Mesodermal cell (in vitro differentiated cells): ENCODE data around the gene SEBOX.
"Not testable (repeated sequence)": the region's sequence is repeated elsewhere in the genome, so short reads cannot be mapped to it uniquely, and the experiment has no call there.

Experiments
- H3K27ac ChIP-seq: 2 replicates; pipeline ENCODE4 v1.7.0; 2013; ENCODE audit warnings: mild to moderate bottlenecking, low read depth, low read length, moderate library complexity; ENCODE audit not compliant: severe bottlenecking
- H3K36me3 ChIP-seq: 2 replicates; pipeline ENCODE4 v1.7.1; 2013; ENCODE audit warnings: mild to moderate bottlenecking, low read length, moderate library complexity; ENCODE audit not compliant: control insufficient read depth, insufficient read depth
- H3K4me1 ChIP-seq: one replicate; pipeline ENCODE4 v1.7.1; 2013; ENCODE audit warnings: mild to moderate bottlenecking, low read length; ENCODE audit not compliant: insufficient read depth, control insufficient read depth, poor library complexity, severe bottlenecking
- H3K4me3 ChIP-seq: 2 replicates; pipeline ENCODE4 v1.7.0; 2013; ENCODE audit warnings: low read length, control low read depth, mild to moderate bottlenecking; ENCODE audit not compliant: insufficient read depth, poor library complexity, severe bottlenecking; ENCODE audit errors: extremely low read depth
- H3K9me3 ChIP-seq: 2 replicates; pipeline ENCODE4 v1.7.1; 2013; ENCODE audit warnings: mild to moderate bottlenecking, low read length, moderate library complexity; ENCODE audit not compliant: control insufficient read depth
- WGBS, 2 experiments: methylation state at CpG; one replicate each; pipeline ENCODE4 v1.1.5; 2013; ENCODE audit warnings: missing lambda C conversion rate in 2 of 2; ENCODE audit not compliant: insufficient coverage in 2 of 2; 5-methylcytosine and 5-hydroxymethylcytosine counted together

Gene SEBOX

DNA sequence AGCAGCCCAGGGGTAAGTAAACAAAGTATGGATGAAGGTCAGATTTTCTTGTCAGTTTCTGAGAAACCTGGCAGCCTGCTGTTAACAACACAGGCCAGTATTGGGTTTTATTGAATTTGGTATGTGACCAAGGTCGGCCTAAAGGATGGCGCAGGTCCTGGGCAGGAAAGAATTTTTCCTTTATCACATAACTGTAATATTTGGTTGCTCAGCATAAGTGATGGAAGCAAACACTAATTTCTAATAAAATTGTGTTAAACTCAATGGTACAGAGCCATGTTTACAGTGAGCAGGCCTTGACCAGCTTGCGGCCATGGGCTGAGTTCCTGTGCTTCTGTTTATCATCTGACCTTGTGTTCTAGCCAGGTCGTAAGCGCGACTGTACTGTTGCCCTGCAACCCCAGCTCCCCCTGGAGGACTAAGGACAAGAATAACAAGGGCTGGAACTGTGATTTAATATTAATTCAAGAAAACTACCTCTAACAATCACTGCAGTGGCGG is 18.2 kb downstream of the SEBOX start:
- no peaks in the 10 kb centered on the region for H3K9me3 ChIP-seq
- peak overlapping the region; percentile 85 for H3K27ac ChIP-seq
- H3K4me1 ChIP-seq = peaks cover 38% of the 10 kb centered on the region
- WGBS, 2 experiments = 73 to 85% methylated on average over 2 to 4 of the region's 7 CpGs
- no peak overlapping the region for H3K4me3 ChIP-seq
- peaks cover 97% of the 10 kb centered on the region for H3K36me3 ChIP-seq

DNA sequence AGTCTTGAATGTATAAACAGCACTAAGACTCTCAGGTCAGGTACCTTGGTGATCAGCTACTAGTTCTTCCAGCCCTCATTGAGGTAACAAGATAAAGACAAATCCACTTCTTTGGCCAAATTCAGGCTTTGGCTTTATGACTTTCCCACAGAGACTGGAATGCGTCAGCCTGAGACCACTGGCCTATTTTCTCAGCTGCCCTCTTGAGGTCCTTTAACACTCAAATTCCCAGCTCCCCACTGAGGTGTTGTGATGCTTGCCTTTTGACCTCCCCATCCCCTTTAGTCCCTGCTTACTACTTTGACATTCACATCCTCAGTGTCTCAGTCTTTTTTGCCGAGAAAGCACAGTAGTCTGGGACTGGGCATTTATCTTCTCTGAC is 18.8 kb downstream of the SEBOX start:
- Histone ChIP-seq H3K4me3 (no peak overlapping the region), H3K36me3 (peaks cover 97% of the 10 kb centered on the region), H3K27ac (peak overlapping the region; percentile 85), H3K4me1 (peaks cover 38% of the 10 kb centered on the region), H3K9me3 (no peaks in the 10 kb centered on the region)
- WGBS, 2 experiments = 83 to 100% methylated on average over 1 to 2 of the region's 2 CpGs

DNA sequence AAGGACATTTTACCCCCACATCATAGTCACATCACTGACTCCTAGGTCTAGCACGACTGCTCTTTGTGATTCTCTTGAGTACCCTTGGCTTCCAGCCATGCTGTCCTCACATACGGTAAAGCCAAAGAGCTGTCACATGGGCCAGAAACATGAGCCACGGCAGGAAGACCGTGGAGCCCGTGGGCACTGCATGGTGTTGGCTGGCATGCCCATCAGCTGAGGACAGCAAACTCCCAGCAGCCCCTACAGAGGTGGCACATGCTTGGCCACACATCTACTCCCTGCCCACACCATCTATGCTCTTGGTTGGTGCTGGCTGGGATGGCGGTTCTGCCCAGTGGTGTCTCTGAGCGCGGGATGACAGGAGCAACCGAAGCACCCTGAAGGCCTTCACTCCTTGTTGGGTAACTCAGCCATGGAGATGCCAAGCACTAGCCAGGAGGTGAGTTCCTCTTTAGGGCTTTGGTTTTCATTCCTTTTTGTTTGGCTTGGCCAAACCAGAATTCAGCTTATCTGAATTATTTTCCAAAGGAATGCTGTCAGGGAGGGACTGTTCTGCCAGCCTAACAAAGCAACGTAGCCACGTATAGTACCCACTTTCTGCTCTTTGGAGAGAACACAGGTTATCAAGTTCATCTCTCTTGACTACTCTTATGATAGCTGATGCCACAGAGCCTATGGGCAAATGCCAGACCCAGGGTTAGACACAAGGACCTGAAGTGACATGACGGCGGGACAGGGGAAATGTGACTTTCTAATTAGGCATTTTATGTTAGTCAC is 19.4 kb downstream of the SEBOX start:
- no peaks in the 10 kb centered on the region for H3K9me3 ChIP-seq
- no peak overlapping the region for H3K4me3 ChIP-seq
- H3K36me3 ChIP-seq = peaks cover 97% of the 10 kb centered on the region
- peaks cover 38% of the 10 kb centered on the region for H3K4me1 ChIP-seq
- WGBS, 2 experiments = 94 to 95% methylated on average over 10 to 13 of the region's 13 CpGs
- H3K27ac ChIP-seq = peak overlapping the region; percentile 85

DNA sequence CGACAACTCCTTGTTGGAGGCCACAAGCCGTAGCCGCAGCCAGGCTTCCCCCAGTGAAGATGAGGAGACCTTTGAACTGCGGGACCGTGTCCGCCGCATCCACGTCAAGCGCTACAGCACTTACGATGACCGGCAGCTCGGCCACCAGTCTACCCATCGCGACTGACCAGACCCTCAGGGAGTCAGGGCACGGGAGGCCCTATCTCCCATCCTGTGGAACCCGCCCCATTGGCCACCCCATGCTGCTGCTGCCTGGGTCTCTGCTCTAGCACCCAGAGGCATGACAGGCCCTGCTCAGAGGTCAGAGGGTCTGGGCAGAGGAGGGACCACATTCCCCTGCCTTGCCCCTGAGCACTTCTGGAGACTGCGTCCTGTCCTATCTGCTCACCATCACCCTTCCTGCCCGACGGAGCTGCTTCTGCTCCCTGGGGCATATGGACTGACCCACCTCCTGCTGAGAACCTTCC is 20.5 kb downstream of the SEBOX start:
- Histone ChIP-seq H3K9me3 (no peaks in the 10 kb centered on the region), H3K4me1 (peaks cover 38% of the 10 kb centered on the region), H3K36me3 (peaks cover 97% of the 10 kb centered on the region), H3K4me3 (no peak overlapping the region), H3K27ac (no peak overlapping the region)
- 97 to 99% methylated on average over 16 to 19 of the region's 19 CpGs for WGBS, 2 experiments

DNA sequence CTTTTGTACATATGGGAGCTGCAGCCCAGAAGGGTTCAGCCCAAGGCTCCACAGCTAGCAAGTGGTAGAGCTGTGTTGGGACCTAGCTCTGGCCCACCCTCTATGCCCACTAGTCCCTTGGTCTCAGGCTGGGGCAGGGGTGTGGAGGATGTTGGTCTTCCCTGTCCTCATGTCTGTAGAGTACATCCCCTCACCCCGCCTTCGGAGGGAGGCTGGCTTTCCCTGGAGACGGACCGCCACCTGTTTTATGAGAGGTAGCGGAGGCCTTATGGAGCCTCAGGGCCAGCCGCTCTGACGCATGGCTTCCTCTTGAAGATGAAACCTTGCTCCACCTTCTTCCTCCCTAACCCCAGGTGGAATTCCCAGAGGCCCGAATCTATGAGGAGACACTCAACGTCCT is 21.0 kb downstream of the SEBOX start:
- H3K4me3 ChIP-seq = no peak overlapping the region
- peaks cover 97% of the 10 kb centered on the region for H3K36me3 ChIP-seq
- H3K9me3 ChIP-seq = no peaks in the 10 kb centered on the region
- WGBS, 2 experiments = 93 to 100% methylated on average over 8 to 9 of the region's 9 CpGs
- H3K4me1 ChIP-seq = peaks cover 38% of the 10 kb centered on the region
- no peak overlapping the region for H3K27ac ChIP-seq

DNA sequence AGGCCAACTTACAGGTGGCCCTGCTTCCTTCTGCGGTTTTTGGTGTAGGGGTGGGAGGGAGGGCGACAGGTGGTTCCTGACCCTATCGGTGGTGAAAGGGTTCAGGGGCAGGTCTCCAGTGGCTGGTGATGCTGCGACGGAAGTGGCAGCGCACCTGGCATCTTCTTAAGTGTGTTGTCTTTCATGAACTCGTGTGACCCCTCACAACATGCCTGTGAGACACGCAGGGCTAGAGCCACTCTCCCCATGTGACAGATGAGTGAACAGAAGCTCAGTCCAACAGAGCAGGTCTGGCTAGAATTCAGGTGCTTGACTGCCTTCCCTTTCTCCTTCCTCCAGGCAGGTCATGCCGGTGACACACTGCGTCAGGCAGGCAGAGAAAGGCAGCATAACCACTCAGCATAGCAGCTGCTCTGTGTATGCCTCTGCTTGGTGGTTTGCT is 21.5 kb downstream of the SEBOX start:
- H3K36me3 ChIP-seq = peaks cover 97% of the 10 kb centered on the region
- H3K4me3 ChIP-seq = no peak overlapping the region
- WGBS, 2 experiments = 95 to 98% methylated on average over 9 to 10 of the region's 10 CpGs
- no peaks in the 10 kb centered on the region for H3K9me3 ChIP-seq
- H3K27ac ChIP-seq = no peak overlapping the region
- H3K4me1 ChIP-seq = peaks cover 41% of the 10 kb centered on the region

DNA sequence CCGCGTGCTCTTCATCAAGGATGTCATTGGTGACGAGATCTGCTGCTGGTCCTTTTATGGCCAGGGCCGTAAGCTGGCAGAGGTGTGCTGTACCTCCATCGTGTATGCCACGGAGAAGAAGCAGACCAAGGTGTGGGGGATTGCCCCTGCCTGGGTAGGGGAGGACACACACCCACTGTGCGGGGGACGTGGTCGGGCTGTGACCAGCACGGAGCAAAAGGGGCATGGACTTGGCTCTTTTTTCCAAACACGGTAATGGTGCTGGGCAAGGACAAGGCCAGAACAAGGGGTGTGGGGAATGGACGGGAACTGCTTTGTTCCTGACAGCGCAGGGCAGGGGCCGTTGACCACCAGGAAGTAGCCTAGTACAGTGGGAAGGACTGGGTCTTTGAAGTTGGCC is 22.7 kb downstream of the SEBOX start:
- no peak overlapping the region for H3K4me3 ChIP-seq
- H3K27ac ChIP-seq = no peak overlapping the region
- H3K36me3 ChIP-seq = peaks cover 95% of the 10 kb centered on the region
- H3K4me1 ChIP-seq = peaks cover 44% of the 10 kb centered on the region
- WGBS, 2 experiments = 97% methylated on average over 14 of the region's 14 CpGs
- no peaks in the 10 kb centered on the region for H3K9me3 ChIP-seq

DNA sequence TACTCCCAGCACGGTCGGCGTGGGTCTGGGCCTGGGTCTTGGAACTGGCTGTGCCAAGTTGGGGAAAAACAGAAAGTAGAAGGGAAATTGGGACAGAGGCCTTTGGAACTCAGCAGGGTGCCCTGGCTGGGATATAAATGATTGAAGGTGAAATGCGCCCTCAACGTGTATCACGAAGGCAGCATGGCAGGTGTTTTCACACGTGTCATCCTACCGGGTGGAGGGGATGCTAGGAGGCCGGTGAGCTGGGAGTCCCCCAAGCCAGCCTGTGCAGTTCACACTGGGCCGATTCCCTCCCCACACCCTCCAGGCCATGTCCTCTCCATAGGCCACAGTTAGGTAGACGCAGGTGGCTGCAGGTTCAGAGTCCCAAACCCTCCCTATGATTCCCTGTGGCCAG is 23.5 kb downstream of the SEBOX start:
- no peaks in the 10 kb centered on the region for H3K9me3 ChIP-seq
- H3K27ac ChIP-seq = no peak overlapping the region
- H3K36me3 ChIP-seq = peaks cover 94% of the 10 kb centered on the region
- WGBS, 2 experiments = 93 to 98% methylated on average over 9 to 11 of the region's 11 CpGs
- peaks cover 42% of the 10 kb centered on the region for H3K4me1 ChIP-seq
- no peak overlapping the region for H3K4me3 ChIP-seq

DNA sequence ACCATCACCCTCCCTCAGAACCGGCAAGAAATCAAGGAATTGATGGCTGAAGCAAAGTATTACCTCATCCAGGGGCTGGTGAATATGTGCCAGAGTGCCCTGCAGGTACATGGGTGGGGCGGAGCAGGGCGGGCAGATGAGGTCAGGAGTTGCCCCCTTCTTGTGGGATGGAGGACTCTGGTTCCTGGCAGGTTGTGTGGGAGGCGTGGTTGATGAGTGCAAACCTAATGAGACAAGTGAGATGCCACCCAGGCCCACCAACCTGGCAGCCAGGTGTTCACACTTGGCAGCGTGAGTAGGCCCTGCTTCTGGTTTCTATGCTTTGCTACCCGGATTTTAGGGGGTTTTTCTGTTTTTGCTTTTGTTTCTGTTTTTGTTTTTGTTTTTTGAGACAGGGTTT is 24.6 kb downstream of the SEBOX start:
- Histone ChIP-seq H3K9me3 (no peaks in the 10 kb centered on the region), H3K4me3 (no peak overlapping the region), H3K27ac (no peak overlapping the region), H3K36me3 (peaks cover 83% of the 10 kb centered on the region), H3K4me1 (peaks cover 33% of the 10 kb centered on the region)
- 97 to 100% methylated on average over 4 of the region's 6 CpGs for WGBS, 2 experiments

DNA sequence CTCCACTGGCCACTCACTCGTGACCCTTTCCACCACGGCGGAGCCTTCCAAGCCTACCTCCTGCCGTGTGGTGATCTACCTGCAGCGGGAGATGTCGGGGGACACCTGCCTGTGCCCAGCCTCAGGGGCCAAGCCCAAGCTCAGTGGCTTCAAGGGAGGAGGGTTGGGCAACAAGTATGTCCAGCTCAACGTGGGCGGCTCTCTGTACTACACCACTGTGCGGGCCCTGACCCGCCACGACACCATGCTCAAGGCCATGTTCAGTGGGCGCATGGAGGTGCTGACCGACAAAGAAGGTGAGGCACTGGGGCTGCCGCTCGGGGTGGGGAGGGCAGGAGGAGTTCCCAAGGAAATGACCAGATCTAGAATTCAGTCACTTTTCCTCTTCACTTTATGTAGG is 25.6 kb downstream of the SEBOX start:
- no peak overlapping the region for H3K27ac ChIP-seq

DNA sequence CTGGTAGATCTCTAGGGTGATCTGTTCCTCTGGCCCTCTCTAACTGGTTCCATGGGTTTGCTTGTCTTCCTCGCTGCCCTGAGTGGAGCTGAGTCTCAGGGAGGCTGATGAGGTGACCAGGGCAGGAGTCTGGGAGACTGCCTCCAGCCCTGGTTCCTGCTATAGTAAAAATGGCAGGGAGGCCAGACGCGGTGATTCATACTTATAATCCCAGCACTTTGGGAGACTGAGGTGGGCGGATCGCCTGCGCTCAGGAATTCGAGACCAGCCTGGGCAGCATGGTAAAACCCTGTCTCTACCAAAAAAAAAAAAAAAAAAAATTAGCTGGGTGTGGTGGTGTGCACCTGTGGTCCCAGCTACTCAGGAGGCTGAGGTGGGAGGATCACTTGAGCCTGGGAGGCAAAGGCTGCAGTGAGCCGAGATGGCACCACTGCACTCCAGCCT is 26.2 kb downstream of the SEBOX start:
- WGBS, 2 experiments = 82 to 93% methylated on average over 4 to 7 of the region's 8 CpGs
- H3K4me3 ChIP-seq, H3K9me3 ChIP-seq: not testable (repeated sequence)
- Histone ChIP-seq H3K36me3 (peaks cover 67% of the 10 kb centered on the region), H3K4me1 (peaks cover 27% of the 10 kb centered on the region), H3K27ac (peak overlapping the region; percentile 73)

More for the DNA sequence above, 25.6 kb downstream of the SEBOX start:
- Histone ChIP-seq H3K9me3 (no peaks in the 10 kb centered on the region), H3K4me1 (peaks cover 25% of the 10 kb centered on the region), H3K4me3 (no peak overlapping the region), H3K36me3 (peaks cover 74% of the 10 kb centered on the region)
- 97 to 100% methylated on average over 9 to 15 of the region's 15 CpGs for WGBS, 2 experiments
